T47D (cell line): ENCODE results near the gene MAPK1.
"Not testable (repeated sequence)": the region's sequence is repeated elsewhere in the genome, so short reads cannot be mapped to it uniquely, and the experiment has no call there.

Source experiments
- DNase-seq, 2 experiments: peaks; one replicate each; pipeline versions ENCODE4 v3.0.0 to v3.0.0-alpha.2; 2011 to 2012; ENCODE audit warnings: low read depth in 1 of 2, low spot score in 1 of 2
- JUND ChIP-seq: IDR thresholded peaks from 2 replicates; pipeline ENCODE4 v1.6.1; 2012; ENCODE audit warnings: low read depth
- in situ Hi-C: cut with HindIII; loops from 2 replicates; pipeline ENCODE4 v1.10.0; 2016; ENCODE audit warnings: low sequenced_read_pairs, low pct_unique_long_range_greater_than_20kb

Gene MAPK1

GRCh38 chr22:21816787-21817496, 50.5 kb downstream of the MAPK1 start:
- TF ChIP-seq JUND: no peak
- in situ Hi-C loops: no loop called here
- DNase-seq: no peak

- in situ Hi-C loops: no loop called here
- no peak for DNase-seq
Observed at GRCh38 chr22:21816472-21816786, 51.0 kb downstream of the MAPK1 start.

GRCh38 chr22:21815958-21816357, 51.5 kb downstream of the MAPK1 start:
- no peak for DNase-seq
- in situ Hi-C loops: no loop called here
- no peak for TF ChIP-seq JUND

More at GRCh38 chr22:21816472-21816786, 51.0 kb downstream of the MAPK1 start:
- no peak for TF ChIP-seq JUND

GRCh38 chr22:21815357-21815756, 52.1 kb downstream of the MAPK1 start:
- in situ Hi-C loops: no loop called here
- TF ChIP-seq JUND: no peak
- DNase-seq: no peak

GRCh38 chr22:21811982-21812381, 55.5 kb downstream of the MAPK1 start:
- in situ Hi-C loops: no loop called here
- no peak for TF ChIP-seq JUND
- no peak for DNase-seq

GRCh38 chr22:21807544-21808529, 59.6 kb downstream of the MAPK1 start:
- no peak for TF ChIP-seq JUND
- in situ Hi-C loops: no loop called here
- DNase-seq: peak in 1 of 2 experiments; percentile 49

GRCh38 chr22:21805325-21805724, 62.1 kb downstream of the MAPK1 start:
- DNase-seq, in situ Hi-C loops: not testable (repeated sequence)

- in situ Hi-C loops: no loop called here
- no peak for TF ChIP-seq JUND
- DNase-seq: no peak
Observed at GRCh38 chr22:21803811-21804249, 63.6 kb downstream of the MAPK1 start.

- DNase-seq: no peak
- in situ Hi-C loops: no loop called here
- TF ChIP-seq JUND: no peak
Observed at GRCh38 chr22:21802673-21803072, 64.8 kb downstream of the MAPK1 start.

- no peak for TF ChIP-seq JUND
- in situ Hi-C loops: no loop called here
- DNase-seq: no peak
Observed at GRCh38 chr22:21802056-21802455, 65.4 kb downstream of the MAPK1 start.

GRCh38 chr22:21801304-21801644, 66.2 kb downstream of the MAPK1 start:
- in situ Hi-C loops: not testable (repeated sequence)

GRCh38 chr22:21800552-21801303, 66.7 kb downstream of the MAPK1 start:
- no peak for DNase-seq
- TF ChIP-seq JUND: no peak
- in situ Hi-C loops: no loop called here

More at GRCh38 chr22:21801304-21801644, 66.2 kb downstream of the MAPK1 start:
- not testable (repeated sequence) for DNase-seq
